Stimulated activated CD8-positive, alpha-beta memory T cell treated with anti-CD3 and anti-CD28 coated beads, Interleukin-12 subunit alpha, Interleukin-12 subunit beta, amount 100 ng/mL, for 24 hours (primary cell): ENCODE measurements around the gene ASAP2.

Source experiments
- DNase-seq: peaks from one replicate; pipeline ENCODE4 v3.0.0-alpha.2; 2020; ENCODE audit errors: extremely low read depth

ASAP2 gene

GRCh38 chr2:9179572-9180201 is 26.9 kb upstream of the ASAP2 start:
- no peak for DNase-seq

DNA sequence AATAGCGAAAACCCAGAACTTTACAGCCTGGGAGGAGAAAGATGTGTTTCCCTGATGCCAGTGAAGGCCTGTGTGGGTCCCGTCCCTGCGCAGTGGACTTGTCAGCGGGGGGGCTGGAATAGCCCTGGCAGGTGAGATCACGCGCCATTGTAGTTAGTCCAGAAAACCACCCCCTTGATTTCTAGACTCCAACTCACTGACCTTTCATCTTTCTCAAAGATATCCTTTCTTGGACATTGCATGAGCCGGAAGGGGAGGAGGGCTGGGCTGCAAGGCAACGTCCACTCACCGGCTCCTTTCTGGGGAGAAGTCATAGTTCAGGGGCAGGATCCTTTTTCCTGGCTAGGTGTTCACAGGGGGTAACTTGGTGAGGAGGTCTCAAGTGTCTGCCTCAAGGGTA is 22.3 kb upstream of the ASAP2 start:
- DNase-seq: no peak

GRCh38 chr2:9187620-9188214 is 18.9 kb upstream of the ASAP2 start:
- no peak for DNase-seq

DNA sequence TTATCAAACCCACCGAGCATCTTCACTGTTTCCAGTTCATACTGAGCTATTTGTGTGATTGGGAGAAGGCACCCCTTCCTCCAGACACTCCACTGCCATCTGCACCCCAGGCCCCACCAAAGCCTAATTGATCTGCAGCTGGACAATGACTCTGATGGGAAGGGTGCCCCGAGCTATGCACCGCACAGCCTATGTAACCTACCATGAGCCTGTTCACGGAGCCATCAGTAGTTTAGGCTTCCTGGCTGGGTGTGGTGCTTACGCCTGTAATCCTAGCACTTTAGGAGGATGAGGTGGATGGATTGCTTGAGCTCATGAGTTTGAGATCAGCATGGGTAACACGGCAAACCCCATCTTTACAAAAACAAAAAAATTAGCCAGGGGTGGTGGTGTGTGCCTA is 17.8 kb upstream of the ASAP2 start:
- no peak for DNase-seq

DNA sequence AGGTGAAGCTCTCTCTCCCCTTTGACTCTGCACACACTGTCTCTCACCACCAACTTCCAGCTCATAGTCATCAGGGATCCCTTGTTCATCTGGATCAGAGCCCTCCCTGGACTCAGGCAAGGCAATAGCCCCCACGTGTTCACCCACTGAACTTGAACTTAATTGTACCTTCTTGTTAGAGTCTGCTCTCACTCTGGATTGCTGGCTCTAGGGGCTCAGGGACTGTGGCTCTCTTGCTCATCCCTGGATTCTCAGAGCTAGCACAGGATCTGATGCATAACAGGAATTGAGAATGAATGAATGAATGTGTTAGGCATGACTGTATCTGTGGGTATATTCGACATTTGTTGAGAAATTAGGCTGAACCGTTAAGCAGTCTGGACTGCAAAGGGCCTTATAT is 16.7 kb upstream of the ASAP2 start:
- no peak for DNase-seq

GRCh38 chr2:9191041-9191481 is 15.6 kb upstream of the ASAP2 start:
- DNase-seq: no peak

DNA sequence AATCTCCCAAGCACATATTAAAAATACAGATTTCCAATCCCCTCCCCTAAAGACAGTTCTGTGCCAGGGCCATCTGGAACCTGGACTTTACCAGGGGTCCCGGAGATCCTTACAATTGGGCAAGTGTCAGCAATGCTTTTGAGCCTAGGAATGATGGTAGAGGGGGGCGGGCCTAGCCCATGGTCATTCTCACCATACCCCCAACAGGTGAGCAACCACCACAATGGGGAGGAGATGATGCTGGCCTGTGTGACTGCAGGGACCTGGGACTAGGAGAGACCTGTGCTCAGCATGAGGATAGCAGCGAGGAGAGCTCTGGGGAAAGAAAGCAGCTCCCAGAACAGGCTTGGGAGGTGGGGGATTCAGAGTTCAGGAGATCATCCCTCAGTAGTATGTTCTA is 13.9 kb upstream of the ASAP2 start:
- no peak for DNase-seq

- DNase-seq: no peak
These were observed 12.3 kb upstream of the ASAP2 start for GRCh38 chr2:9194352-9194751.

DNA sequence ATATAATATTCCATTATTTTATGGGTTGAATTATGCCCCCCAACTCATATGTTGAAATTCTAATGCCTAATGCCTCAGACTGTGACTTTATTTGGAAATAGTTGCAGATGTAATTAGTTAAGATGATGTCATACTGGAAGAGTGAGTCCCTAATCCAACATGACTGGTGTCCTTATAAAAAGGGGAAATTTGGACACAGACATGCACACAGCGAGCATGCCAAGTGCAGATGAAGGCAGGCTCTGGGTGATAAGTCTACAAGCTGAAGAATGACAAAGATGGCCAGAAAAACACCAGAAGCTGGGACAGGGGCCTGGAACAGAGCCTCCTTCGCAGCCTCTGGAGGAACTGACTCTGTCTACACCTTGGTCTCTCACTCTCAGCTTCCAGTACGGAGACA is 10.0 kb upstream of the ASAP2 start:
- no peak for DNase-seq

GRCh38 chr2:9197916-9198315 is 8.7 kb upstream of the ASAP2 start:
- no peak for DNase-seq

GRCh38 chr2:9199716-9200632 is 6.6 kb upstream of the ASAP2 start:
- no peak for DNase-seq

GRCh38 chr2:9200633-9201015 is 6.0 kb upstream of the ASAP2 start:
- DNase-seq: no peak

DNA sequence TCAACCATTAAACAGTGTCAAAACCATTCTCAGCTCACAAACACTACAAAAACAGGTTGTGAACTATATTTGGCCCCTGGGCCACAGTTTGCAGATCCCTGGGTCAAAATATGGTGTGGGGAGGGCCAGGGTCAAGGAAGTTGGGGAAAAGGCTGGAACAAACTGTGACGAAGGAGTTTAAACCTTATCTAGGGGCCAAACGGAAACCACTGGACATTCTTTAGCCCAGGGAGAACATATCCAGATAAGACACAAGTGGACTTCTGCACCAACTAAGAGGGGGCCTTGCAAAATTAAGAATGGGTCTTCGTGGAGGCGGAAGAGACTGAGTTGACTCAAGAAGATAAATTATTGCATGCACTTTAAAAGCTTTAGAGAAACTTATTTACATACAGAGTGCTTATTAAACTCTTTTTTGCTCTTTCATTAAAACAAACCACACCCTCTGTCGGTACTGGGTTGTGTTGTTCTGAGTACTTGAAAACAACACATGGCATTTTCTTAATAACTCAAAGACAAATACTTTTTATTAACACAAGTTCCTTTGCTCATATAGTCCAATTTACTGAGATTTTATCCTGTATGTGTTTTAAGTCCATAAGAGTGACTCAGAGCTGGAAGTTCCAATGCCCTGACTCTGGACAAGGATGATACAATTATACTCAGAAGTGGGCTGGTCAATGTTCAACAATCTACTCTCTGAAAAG is 5.3 kb upstream of the ASAP2 start:
- DNase-seq: no peak

- DNase-seq: no peak
These were observed 3.6 kb upstream of the ASAP2 start for GRCh38 chr2:9203006-9203405.

DNA sequence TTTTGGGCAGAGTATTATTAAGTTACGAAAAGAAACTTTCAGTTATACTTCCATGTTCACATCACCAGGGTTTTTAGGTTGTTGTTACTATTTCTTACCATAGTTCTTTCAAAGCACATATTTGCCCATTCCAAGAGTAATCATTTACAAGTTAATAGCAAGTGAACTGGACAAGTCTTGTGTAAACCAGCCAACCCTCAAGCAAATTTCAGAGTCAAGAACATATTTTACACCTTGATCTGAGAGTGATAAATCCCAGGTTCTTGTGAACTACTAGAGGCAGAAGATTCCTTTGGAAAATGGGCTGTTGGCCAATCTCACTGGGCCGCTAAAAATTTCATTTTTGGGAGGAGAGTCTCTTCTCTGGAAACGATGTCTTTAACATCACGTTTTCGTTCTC is 2.7 kb upstream of the ASAP2 start:
- DNase-seq: no peak

GRCh38 chr2:9204939-9205338 is 1.7 kb upstream of the ASAP2 start:
- DNase-seq: no peak

DNA sequence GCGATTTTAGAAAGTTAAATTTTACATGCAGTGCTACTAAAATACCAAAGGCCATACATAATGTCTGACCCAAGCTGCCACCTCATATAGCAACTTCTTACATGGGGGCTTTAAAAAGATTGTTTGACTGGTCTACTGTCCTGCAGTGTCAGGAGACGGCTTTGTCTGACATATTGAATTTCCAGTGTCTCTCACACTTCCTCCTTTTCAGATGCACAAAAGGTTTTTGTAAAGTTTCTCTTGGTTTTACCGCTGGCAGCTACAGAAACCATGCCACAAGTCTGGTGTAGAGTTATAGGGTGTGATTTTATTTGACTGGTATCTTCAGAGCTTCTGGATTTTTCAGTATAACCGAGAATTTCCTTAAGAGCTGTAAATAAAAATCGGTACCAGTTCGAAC is 1.1 kb upstream of the ASAP2 start:
- DNase-seq: no peak

DNA sequence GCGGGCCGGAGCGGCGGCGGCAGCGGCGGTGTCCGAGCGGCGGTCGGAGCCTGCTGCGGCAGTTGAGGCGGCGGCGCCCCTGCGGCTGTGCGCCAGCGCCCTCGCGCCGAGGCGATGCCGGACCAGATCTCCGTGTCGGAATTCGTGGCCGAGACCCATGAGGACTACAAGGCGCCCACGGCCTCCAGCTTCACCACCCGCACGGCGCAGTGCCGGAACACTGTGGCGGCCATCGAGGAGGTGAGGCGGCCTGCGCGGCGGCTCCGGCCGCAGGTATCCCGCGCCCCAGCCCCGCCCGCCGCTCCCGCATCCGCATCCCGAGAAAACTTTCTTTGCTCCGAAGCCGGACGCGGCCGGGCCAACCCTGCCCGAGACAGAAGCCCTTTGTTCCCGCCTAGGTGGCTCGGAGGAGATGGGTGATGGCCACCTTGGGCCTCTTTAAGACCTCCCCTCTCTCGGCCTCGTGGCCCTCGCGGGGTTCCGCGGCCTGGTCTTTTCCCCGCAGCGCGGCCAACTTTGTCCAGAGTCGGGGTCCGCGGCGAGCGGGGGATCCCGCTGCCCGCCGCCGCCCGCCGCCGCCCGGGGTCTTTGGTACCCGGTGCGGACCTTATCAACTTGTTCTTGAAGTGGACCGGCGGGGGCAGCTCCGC is 504 bp downstream of the ASAP2 start:
- DNase-seq: no peak

- DNase-seq: no peak
These were observed 1.2 kb downstream of the ASAP2 start for GRCh38 chr2:9207641-9208311.

DNA sequence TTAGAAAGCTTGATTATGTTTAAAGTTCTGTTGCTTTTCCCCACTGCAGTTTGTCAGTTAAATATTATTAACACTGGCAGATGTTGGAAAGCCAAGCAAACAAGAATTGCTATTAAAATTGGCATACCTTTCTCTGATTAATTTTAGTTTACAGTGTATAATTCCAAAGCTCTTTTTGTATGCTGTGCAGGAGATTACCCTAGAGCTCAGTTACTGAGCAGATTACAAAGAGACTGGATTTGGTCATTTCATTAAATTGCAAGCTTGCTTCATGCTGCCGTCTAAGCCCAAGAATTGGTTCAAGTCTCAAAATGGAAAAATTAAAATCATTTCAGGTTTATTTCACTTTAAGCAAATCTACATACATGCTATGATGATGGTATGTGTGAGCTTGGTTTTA is 2.3 kb downstream of the ASAP2 start:
- no peak for DNase-seq

DNA sequence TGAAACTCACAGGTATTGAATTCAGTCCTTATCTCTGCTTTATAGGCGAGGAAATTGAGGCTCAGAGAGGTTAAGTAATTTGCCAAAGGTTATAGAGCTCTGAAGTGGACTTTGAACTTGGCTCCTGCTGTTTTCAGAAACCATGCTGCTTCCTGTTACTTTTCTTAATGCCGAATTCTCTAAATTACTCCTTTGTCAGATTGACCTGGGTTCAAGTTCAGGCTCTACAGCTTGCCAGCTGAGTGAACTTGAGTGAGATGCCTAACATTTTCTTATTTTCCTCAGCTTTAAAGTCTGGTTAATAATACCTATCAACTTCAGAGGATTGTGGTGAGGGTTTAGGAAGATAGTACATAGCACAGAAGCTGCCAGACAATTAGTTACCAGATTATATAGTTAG is 3.4 kb downstream of the ASAP2 start:
- DNase-seq: no peak
